AG20443 (cell line): ENCODE data around the gene C16orf96.

ENCODE experiments used
- DNase-seq: peaks from one replicate; pipeline ENCODE4 v3.0.0; 2012; ENCODE audit warnings: low spot score, mixed read lengths

The C16orf96 gene

GRCh38 chr16:4616047-4616811, 60.1 kb downstream of the C16orf96 start:
- DNase-seq, result peak; percentile 98

DNA sequence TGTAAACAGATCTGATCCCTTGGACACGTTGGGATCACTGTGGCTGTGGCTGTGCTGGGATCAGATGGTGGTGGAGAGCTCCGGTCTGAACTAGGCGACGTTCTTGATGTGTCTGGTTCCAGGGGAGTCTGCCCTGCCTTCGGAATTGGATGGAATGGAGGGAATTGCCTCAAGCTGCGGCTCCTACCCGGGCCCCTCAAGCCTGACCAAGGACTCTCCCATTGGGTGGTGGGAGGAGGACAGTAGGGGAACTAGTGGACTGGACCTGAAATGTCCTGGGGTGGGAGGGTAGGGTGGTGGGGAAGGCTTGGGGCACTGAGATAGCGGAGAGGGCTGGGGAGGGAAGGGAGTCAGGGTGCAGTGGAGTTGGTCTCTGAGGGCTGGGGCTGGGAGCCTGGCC, 61.7 kb downstream of the C16orf96 start:
- no peak for DNase-seq

GRCh38 chr16:4618645-4619418, 62.7 kb downstream of the C16orf96 start:
- no peak for DNase-seq

DNA sequence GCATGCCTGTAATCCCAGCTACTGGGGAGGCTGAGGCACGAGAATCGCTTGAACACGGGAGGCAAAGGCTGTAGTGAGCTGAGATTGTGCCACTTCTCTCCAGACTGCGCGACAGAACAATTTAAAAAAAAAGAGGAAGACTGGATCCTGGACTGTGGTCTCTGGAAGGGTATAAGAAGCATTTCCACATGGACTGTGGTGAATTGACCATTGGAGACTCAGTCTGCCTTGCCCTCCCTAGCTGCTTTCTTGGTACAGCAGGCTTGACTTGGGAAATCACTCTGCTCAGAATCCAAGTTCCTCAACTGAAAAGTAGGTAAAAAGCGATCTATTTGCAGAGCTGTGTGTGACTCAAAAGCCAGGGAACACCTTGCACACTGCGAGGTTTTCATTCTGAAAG, 67.5 kb downstream of the C16orf96 start:
- no peak for DNase-seq

GRCh38 chr16:4624015-4624826, 68.1 kb downstream of the C16orf96 start, which contains the start of gene MGRN1:
Gene MGRN1, plus strand, starts transcription at chr16:4624826. Its CDS starts 135 bp downstream, at chr16:4624961.
- peak; percentile 96 for DNase-seq

GRCh38 chr16:4624827-4625559, 68.9 kb downstream of the C16orf96 start:
- DNase-seq, result peak; percentile 81

DNA sequence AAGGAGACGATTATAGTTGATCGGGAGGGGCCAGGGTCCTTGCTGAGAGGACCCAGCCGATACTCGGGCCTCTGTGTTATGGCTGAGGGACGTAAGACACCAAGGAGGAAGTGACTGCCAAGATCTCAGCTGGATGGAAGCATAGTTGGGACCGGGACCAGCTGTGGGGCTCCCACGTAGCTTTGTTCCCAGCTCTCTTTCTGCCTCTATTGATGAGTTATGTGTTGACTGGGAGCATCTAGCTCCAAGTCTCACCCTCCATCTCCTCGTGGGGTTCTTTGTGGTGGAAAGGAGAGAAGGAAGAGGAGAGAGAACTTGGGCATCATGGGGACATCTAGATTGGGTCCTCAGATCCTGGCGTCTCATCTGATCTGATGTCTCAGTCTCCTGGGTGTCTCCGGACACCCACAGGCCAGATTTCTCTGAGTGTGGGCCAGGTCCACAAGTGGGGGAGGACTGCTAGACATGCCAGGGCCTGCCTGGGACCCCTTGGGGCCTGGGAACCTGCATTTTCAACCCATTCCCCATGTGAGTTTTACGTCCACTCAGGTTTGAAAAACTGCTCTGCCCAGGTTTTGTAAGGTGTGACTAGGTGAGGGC, 69.5 kb downstream of the C16orf96 start:
- DNase-seq, result peak; percentile 39

- no peak for DNase-seq
Measured at GRCh38 chr16:4626396-4626795, 70.3 kb downstream of the C16orf96 start.

DNA sequence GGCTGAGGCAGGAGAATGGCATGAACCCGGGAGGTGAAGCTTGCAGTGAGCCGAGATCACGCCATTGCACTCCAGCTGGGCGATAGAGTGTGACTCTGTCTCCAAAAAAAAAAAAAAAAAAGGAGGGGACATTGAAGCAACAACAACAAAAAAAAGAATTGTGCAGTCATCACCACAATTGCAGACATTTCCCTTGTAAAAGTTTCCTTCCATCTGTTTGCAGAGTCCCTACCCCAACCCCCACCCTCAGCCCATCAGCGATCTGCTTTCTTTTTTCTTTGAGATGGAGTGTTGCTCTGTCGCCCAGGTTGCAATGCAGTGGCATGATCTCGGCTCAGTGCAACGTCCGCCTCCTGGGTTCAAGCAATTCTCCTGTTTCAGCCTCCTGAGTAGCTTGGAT, 72.1 kb downstream of the C16orf96 start:
- no peak for DNase-seq

- DNase-seq, result no peak
Measured at GRCh38 chr16:4631444-4631843, 75.3 kb downstream of the C16orf96 start.

DNA sequence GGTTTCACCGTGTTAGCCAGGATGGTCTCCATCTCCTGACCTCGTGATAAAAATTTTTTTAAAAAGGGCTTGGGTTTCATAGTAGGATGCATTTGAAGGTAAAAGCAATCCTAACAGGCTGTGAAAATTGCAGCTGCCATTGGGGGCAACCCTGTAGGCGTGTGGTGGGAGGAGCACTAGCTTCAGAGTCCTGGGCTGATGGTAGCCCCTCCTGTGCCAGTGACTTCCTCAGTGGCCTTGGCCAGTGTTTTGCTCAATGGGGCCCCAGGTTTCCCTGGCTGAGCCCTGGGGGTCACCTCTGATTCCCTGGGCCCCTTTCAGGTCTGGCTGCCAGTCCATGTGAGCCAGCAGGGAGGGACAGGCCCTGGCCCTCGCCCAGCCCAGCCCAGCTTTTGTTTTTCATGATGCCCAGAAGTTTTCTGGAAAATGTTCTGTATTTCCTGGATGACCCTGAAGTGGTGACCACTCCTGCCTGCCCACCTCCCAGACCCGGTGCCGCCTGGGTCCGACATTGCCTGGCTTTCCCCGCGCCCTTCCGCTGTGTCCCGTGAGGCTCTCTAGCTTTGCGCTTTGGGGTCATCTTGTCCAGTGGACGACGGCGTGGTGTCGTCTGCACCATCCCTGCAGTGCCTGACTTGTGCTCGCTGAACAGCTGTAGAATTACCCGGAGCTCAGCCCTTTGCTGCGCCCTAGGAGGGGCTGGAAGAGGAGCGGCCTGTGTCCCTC, 77.9 kb downstream of the C16orf96 start:
- DNase-seq, result no peak

DNA sequence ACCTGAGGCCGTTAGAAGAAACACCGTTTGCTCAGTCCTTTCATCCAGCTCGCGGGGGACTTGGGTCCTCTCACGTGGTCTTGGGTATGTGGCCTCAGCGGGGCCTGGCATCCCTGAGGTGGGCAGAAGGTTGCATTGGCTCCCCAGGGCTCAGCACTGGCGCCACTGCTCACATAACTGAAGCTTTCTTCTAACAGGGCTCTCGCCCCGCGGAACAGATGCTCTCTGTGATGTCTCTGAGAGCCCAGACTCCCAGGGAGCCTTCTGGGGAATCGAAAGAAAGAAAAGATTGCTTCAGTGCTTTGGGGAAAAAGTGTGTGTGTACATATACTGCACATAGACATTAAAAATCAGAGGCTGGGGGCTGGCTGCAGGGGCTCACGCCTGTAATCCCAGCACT, 78.6 kb downstream of the C16orf96 start:
- no peak for DNase-seq

DNA sequence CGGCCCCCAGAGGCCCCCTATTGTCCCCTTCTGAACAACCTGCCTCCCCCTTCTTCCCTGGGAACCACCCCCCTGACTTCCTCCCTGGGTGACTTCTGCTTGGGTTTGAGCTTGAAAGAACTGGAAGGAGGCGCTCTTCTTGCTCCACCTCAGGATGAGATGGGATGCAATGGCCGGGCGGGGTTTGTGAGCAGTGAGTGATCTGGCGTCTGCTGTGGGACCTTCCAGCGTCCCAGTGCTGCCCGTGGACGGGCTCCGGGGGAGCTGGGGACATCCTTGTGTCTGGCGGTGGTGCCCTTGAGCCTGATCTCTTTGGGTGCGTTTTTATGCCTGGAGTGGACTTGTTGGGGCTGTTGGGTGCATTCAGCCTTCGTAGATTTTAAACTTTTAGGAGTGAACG, 80.1 kb downstream of the C16orf96 start:
- no peak for DNase-seq

- DNase-seq, result no peak
Measured at GRCh38 chr16:4637501-4638166, 81.5 kb downstream of the C16orf96 start.

DNA sequence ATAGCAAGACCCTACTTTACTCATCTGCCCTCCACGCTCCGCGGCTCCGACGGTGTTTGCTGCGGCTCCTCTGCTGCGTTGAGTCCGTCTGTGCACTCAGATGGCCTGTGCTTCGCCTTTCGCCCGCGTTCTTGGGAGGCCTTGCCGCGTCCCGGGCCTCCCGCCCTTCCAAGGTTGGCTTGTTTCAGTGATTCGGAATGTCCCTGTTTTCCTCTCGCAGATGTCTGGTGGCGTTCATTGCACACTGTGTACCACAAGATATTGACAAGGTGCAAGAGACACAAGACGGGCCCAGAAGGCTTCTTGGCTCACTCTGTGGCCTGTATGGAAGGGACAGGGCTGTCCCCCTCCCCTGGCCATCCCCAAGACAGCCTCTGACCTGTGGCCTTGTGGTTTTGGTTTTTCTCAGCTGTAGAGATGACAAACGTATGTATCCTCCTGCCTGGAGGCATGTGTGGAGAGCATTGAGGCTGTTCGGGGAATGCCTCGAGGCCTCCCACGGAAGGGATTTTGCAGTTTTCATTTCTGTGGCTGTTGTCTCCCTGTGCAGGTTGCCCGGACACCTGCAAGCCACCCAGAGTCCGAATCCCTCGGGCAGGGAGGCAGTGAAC, 83.9 kb downstream of the C16orf96 start:
- DNase-seq, result no peak

DNA sequence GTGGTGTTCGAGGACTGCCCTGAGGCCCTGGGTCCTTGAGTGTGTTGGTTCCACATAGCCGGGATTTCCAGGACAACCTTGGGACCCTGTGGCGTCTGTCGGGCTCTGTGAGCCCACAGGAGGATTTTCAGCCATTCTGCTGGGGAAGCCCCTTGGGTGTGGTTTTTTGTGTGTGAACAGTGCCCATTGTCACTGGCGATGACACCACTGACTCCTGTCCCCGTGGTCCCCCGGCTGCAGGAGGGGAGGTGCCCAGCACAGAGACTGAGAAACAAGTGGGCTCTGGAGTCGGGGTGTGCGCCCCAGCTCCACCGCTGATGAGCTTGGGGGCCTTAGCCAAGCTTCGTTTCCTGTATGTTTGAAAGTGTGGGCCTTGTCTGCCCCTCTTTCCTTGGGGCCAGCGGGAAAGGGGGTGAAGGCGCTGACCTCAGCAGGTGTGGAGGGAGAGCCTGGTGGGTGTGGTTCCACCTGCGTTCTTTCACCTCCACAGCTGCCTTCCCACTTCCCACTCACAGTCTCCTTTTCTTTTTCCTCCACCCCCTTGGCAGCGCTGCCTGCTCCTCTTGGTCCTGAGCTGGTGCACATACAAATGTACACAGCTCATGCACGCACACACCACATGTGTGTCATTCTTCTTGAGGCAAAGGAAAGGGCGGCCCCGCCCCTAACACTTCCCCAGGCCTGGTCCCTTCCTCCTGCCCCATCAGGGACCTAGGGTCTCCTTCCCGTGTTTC, 84.6 kb downstream of the C16orf96 start:
- no peak for DNase-seq

- DNase-seq, result no peak
Measured at GRCh38 chr16:4641306-4641687, 85.2 kb downstream of the C16orf96 start.

GRCh38 chr16:4641895-4642294, 85.8 kb downstream of the C16orf96 start:
- DNase-seq, result no peak
